Liver (tissue), 9 donors: ENCODE measurements around the gene LMBR1L. TPM values are rescaled to one million over a fixed set of nuclear protein-coding genes. Genes with fewer than 3 reads are reported as not detected.

Experiments used
- DNase-seq: peaks from one replicate; pipeline ENCODE4 v3.0.0-alpha.2; 2017; ENCODE audit warnings: low spot score
- H3K27ac ChIP-seq, 2 donors: one replicate each; pipeline ENCODE4 v1.7.0; 2013; ENCODE audit warnings: inconsistent platforms in 2 of 2, low read length in 2 of 2, control low read depth in 1 of 2, low read depth in 1 of 2, mild to moderate bottlenecking in 1 of 2
- H3K27me3 ChIP-seq, 4 donors: one replicate each; pipeline versions ENCODE4 v1.6.1 to v1.7.0; 2013; ENCODE audit warnings: low read length in 3 of 4, inconsistent platforms in 1 of 4, mild to moderate bottlenecking in 1 of 4, moderate library complexity in 1 of 4; ENCODE audit not compliant: control insufficient read depth in 4 of 4, insufficient read depth in 4 of 4
- H3K36me3 ChIP-seq, 4 donors: one replicate each; pipeline versions ENCODE4 v1.6.1 to v1.7.0; 2013; ENCODE audit warnings: low read length in 3 of 4, mild to moderate bottlenecking in 3 of 4, low read depth in 1 of 4, moderate library complexity in 1 of 4; ENCODE audit not compliant: control insufficient read depth in 4 of 4, insufficient read depth in 3 of 4
- H3K4me1 ChIP-seq, 4 donors: one replicate each; pipeline versions ENCODE4 v1.6.1 to v1.7.0; 2013; ENCODE audit warnings: low read length in 3 of 4, mild to moderate bottlenecking in 3 of 4, moderate library complexity in 1 of 4; ENCODE audit not compliant: control insufficient read depth in 4 of 4, insufficient read depth in 4 of 4
- H3K4me3 ChIP-seq, 3 donors: one replicate each; pipeline versions ENCODE4 v1.6.1 to v1.7.0; 2013; ENCODE audit warnings: low read length in 3 of 3, control low read depth in 1 of 3, low read depth in 1 of 3, mild to moderate bottlenecking in 1 of 3
- H3K9ac ChIP-seq, 2 donors: one replicate each; pipeline ENCODE4 v1.7.0; 2013; ENCODE audit warnings: low read length in 2 of 2, mild to moderate bottlenecking in 2 of 2, moderate library complexity in 2 of 2, control low read depth in 1 of 2, low read depth in 1 of 2
- H3K9me3 ChIP-seq, 4 donors: one replicate each; pipeline versions ENCODE4 v1.6.1 to v1.7.0; 2013; ENCODE audit warnings: low read length in 3 of 4; ENCODE audit not compliant: control insufficient read depth in 4 of 4
- ATF3 ChIP-seq: IDR thresholded peaks from 2 replicates; pipeline ENCODE4 v1.6.1; 2016; ENCODE audit warnings: antibody characterized with exemption
- CTCF ChIP-seq: fragments of 150-350 bp; IDR thresholded peaks from 2 replicates; pipeline ENCODE4 v1.5.1; 2017; ENCODE audit warnings: improper control_type of control experiment, low read depth, low read length; ENCODE audit not compliant: missing input control
- EGR1 ChIP-seq, 2 donors: IDR thresholded peaks; 2 replicates each; pipeline ENCODE4 v1.6.1; 2016 to 2018; ENCODE audit warnings: antibody characterized with exemption in 2 of 2, low read depth in 2 of 2
- FOXA1 ChIP-seq: IDR thresholded peaks from 2 replicates; pipeline ENCODE4 v1.6.1; 2016; ENCODE audit warnings: antibody characterized with exemption
- GABPA ChIP-seq, 2 donors: IDR thresholded peaks in 1 of 2; conservative IDR thresholded peaks in 1 of 2; 2 replicates each; pipeline ENCODE4 v1.6.1; 2016; ENCODE audit warnings: antibody characterized with exemption in 2 of 2, mild to moderate bottlenecking in 1 of 2, moderate library complexity in 1 of 2
- HNF4A ChIP-seq, 2 donors: conservative IDR thresholded peaks; 2 replicates each; pipeline ENCODE4 v1.6.1; 2016; ENCODE audit warnings: antibody characterized with exemption in 2 of 2, mild to moderate bottlenecking in 2 of 2
- HNF4G ChIP-seq: IDR thresholded peaks from 2 replicates; pipeline ENCODE4 v1.6.1; 2016; ENCODE audit warnings: antibody characterized with exemption
- JUND ChIP-seq, 2 donors: IDR thresholded peaks; 2 replicates each; pipeline ENCODE4 v1.6.1; 2016; ENCODE audit warnings: antibody characterized with exemption in 2 of 2
- MAX ChIP-seq: IDR thresholded peaks from 2 replicates; pipeline ENCODE4 v1.6.1; 2016; ENCODE audit warnings: antibody characterized with exemption
- RAD21 ChIP-seq, 2 donors: IDR thresholded peaks; 2 replicates each; pipeline ENCODE4 v1.6.1; 2016; ENCODE audit warnings: antibody characterized with exemption in 2 of 2, mild to moderate bottlenecking in 2 of 2
- TAF1 ChIP-seq: conservative IDR thresholded peaks from 2 replicates; pipeline ENCODE4 v1.6.1; 2016; ENCODE audit warnings: antibody characterized with exemption, mild to moderate bottlenecking
- YY1 ChIP-seq: IDR thresholded peaks from 2 replicates; pipeline ENCODE4 v1.6.1; 2016; ENCODE audit warnings: antibody characterized with exemption, mild to moderate bottlenecking
- ZBTB33 ChIP-seq: IDR thresholded peaks from 2 replicates; pipeline ENCODE4 v1.6.1; 2016; ENCODE audit warnings: antibody characterized with exemption
- WGBS: extraction: QIAGEN DNeasy Blood & Tissue Kit; methylation state at CpG from one replicate; pipeline ENCODE4 v1.1.7; 2013; 5-methylcytosine and 5-hydroxymethylcytosine counted together
- polyA plus RNA-seq, 2 donors: library from polyadenylated mRNA; stranded (reverse) in 1 of 2; unstranded in 1 of 2; fragments of 200-250 nt in 1 of 2; fragments of >200 nt in 1 of 2; fragmentation: Nextera tagmentation in 1 of 2; extraction: Ambion mirVana in 1 of 2; gene quantifications; one replicate each; pipeline versions ENCODE4 v1.2.1 to v1.2.3, GENCODE V29; 2013 to 2015
- total RNA-seq, 2 donors: library from RNA; depleted of rRNA; stranded (reverse); fragments of >200 nt; gene quantifications; one replicate each; pipeline ENCODE4 v1.2.3, GENCODE V29; 2014
- donor health status: healthy.
- donor health status: healthy.
- donor health status: healthy.
- donor health status: healthy.
- donor health status: healthy.

LMBR1L gene
- total and polyA plus RNA-seq, 4 donors, result 9.3 to 23.7 (median 11.8) TPM

- Histone ChIP-seq H3K4me1 (peaks cover 14 to 37% (median 21%) of the 10 kb centered on the region in 4 donors), H3K9me3 (no peaks in the 10 kb centered on the region), H3K27ac (no peak overlapping the region), H3K27me3 (peaks cover 0 to 12% (median 5%) of the 10 kb centered on the region in 4 donors), H3K36me3 (no peaks in the 10 kb centered on the region), H3K9ac (no peak overlapping the region), H3K4me3 (peak overlapping the region in 2 of 3 donors; percentile 21 to 29)
- no peak for TF ChIP-seq TAF1
- 3% methylated on average over 88 of the region's 88 CpGs for WGBS
- DNase-seq, result no peak
These were observed 20.6 kb downstream of the LMBR1L start for GRCh38 chr12:49089821-49090773.

- peaks cover 0 to 12% (median 5%) of the 10 kb centered on the region in 4 donors for H3K27me3 ChIP-seq
- peaks cover 0 to 2% (median 0%) of the 10 kb centered on the region in 4 donors for H3K9me3 ChIP-seq
- 44% methylated on average over 6 of the region's 6 CpGs for WGBS
- H3K9ac ChIP-seq, result no peak overlapping the region
- TF ChIP-seq HNF4G (no peak), ZBTB33 (no peak), JUND (IDR thresholded peaks at IDR 0.05) (no peak), GABPA (IDR thresholded peaks at IDR 0.05 in 1 of 2, conservative IDR thresholded peaks at IDR 0.05 in 1 of 2) (no peak), MAX (no peak), EGR1 (IDR thresholded peaks at IDR 0.05; ENCODE audit: low read depth in 2 of 2) (no peak), RAD21 (IDR thresholded peaks at IDR 0.05) (no peak), FOXA1 (no peak), ATF3 (no peak), CTCF (no peak), YY1 (no peak), TAF1 (no peak), HNF4A (conservative IDR thresholded peaks at IDR 0.05) (no peak)
- H3K27ac ChIP-seq, result no peak overlapping the region
- DNase-seq, result no peak
- H3K4me3 ChIP-seq, result no peak overlapping the region
- H3K4me1 ChIP-seq, result peaks cover 13 to 30% (median 17%) of the 10 kb centered on the region in 4 donors
- no peaks in the 10 kb centered on the region for H3K36me3 ChIP-seq
These were observed 21.7 kb downstream of the LMBR1L start for GRCh38 chr12:49088932-49089330.
